ENCODE measurements around the gene CASP7.
"Not testable (repeated sequence)": the region's sequence is repeated elsewhere in the genome, so short reads cannot be mapped to it uniquely, and the experiment has no call there.

CASP7 gene

GRCh38 chr10:113765910-113766309 lies 86.2 kb downstream of the CASP7 start:
- H3K27me3 ChIP-seq (ENCODE audit: control insufficient read depth in 1 of 2, insufficient read depth in 2 of 2, low read length in 2 of 2), result no peaks in the 10 kb centered on the region

GRCh38 chr10:113767222-113767621 lies 87.5 kb downstream of the CASP7 start:
- Histone ChIP-seq H3K27ac (ENCODE audit: low read depth, low read length) (no peak overlapping the region), H3K36me3 (ENCODE audit: control insufficient read depth in 1 of 2, insufficient read depth in 2 of 2, low read length in 2 of 2) (peaks cover 15 to 17% of the 10 kb centered on the region in 2 donors), H3K9ac (ENCODE audit: low read depth in 1 of 2, low read length in 2 of 2) (no peak overlapping the region), H3K27me3 (ENCODE audit: control insufficient read depth in 1 of 2, insufficient read depth in 2 of 2, low read length in 2 of 2) (no peaks in the 10 kb centered on the region), H3K4me1 (ENCODE audit: control insufficient read depth in 1 of 2, insufficient read depth in 2 of 2, low read length in 2 of 2) (peaks cover 0 to 17% of the 10 kb centered on the region in 2 donors), H3K9me3 (ENCODE audit: control insufficient read depth in 1 of 2, low read length in 2 of 2) (peaks cover 0 to 7% of the 10 kb centered on the region in 2 donors), H3K4me3 (ENCODE audit: low read depth in 1 of 2, low read length in 2 of 2) (no peak overlapping the region)

More at GRCh38 chr10:113765910-113766309, 86.2 kb downstream of the CASP7 start:
- peaks cover 0 to 19% of the 10 kb centered on the region in 2 donors for H3K4me1 ChIP-seq (ENCODE audit: control insufficient read depth in 1 of 2, insufficient read depth in 2 of 2, low read length in 2 of 2)
- H3K27ac ChIP-seq (ENCODE audit: low read depth, low read length), result no peak overlapping the region
- peaks cover 0 to 7% of the 10 kb centered on the region in 2 donors for H3K9me3 ChIP-seq (ENCODE audit: control insufficient read depth in 1 of 2, low read length in 2 of 2)
- peak overlapping the region in 1 of 2 donors; percentile 28 for H3K9ac ChIP-seq (ENCODE audit: low read depth in 1 of 2, low read length in 2 of 2)
- no peak overlapping the region for H3K4me3 ChIP-seq (ENCODE audit: low read depth in 1 of 2, low read length in 2 of 2)
- peaks cover 12 to 15% of the 10 kb centered on the region in 2 donors for H3K36me3 ChIP-seq (ENCODE audit: control insufficient read depth in 1 of 2, insufficient read depth in 2 of 2, low read length in 2 of 2)

- Histone ChIP-seq H3K4me1 (ENCODE audit: control insufficient read depth in 1 of 2, insufficient read depth in 2 of 2, low read length in 2 of 2) (peaks cover 0 to 11% of the 10 kb centered on the region in 2 donors), H3K36me3 (ENCODE audit: control insufficient read depth in 1 of 2, insufficient read depth in 2 of 2, low read length in 2 of 2) (peaks cover 32 to 43% of the 10 kb centered on the region in 2 donors), H3K9ac (ENCODE audit: low read depth in 1 of 2, low read length in 2 of 2) (no peak overlapping the region), H3K27me3 (ENCODE audit: control insufficient read depth in 1 of 2, insufficient read depth in 2 of 2, low read length in 2 of 2) (no peaks in the 10 kb centered on the region), H3K9me3 (ENCODE audit: control insufficient read depth in 1 of 2, low read length in 2 of 2) (no peaks in the 10 kb centered on the region), H3K27ac (ENCODE audit: low read depth, low read length) (no peak overlapping the region), H3K4me3 (ENCODE audit: low read depth in 1 of 2, low read length in 2 of 2) (no peak overlapping the region)
Measured at GRCh38 chr10:113770346-113770745, 90.6 kb downstream of the CASP7 start.

- not testable (repeated sequence) for H3K9ac ChIP-seq (ENCODE audit: low read depth in 1 of 2, low read length in 2 of 2); H3K9me3 ChIP-seq (ENCODE audit: control insufficient read depth in 1 of 2, low read length in 2 of 2); H3K27me3 ChIP-seq (ENCODE audit: control insufficient read depth in 1 of 2, insufficient read depth in 2 of 2, low read length in 2 of 2); H3K27ac ChIP-seq (ENCODE audit: low read depth, low read length); H3K4me1 ChIP-seq (ENCODE audit: control insufficient read depth in 1 of 2, insufficient read depth in 2 of 2, low read length in 2 of 2); H3K4me3 ChIP-seq (ENCODE audit: low read depth in 1 of 2, low read length in 2 of 2)
- peaks cover 32 to 48% of the 10 kb centered on the region in 2 donors for H3K36me3 ChIP-seq (ENCODE audit: control insufficient read depth in 1 of 2, insufficient read depth in 2 of 2, low read length in 2 of 2)
Measured at GRCh38 chr10:113771131-113771530, 91.4 kb downstream of the CASP7 start.

- Histone ChIP-seq H3K27ac (ENCODE audit: low read depth, low read length) (no peak overlapping the region), H3K4me3 (ENCODE audit: low read depth in 1 of 2, low read length in 2 of 2) (no peak overlapping the region), H3K27me3 (ENCODE audit: control insufficient read depth in 1 of 2, insufficient read depth in 2 of 2, low read length in 2 of 2) (no peaks in the 10 kb centered on the region), H3K9ac (ENCODE audit: low read depth in 1 of 2, low read length in 2 of 2) (no peak overlapping the region), H3K4me1 (ENCODE audit: control insufficient read depth in 1 of 2, insufficient read depth in 2 of 2, low read length in 2 of 2) (no peaks in the 10 kb centered on the region), H3K36me3 (ENCODE audit: control insufficient read depth in 1 of 2, insufficient read depth in 2 of 2, low read length in 2 of 2) (peaks cover 23 to 52% of the 10 kb centered on the region in 2 donors), H3K9me3 (ENCODE audit: control insufficient read depth in 1 of 2, low read length in 2 of 2) (no peaks in the 10 kb centered on the region)
Measured at GRCh38 chr10:113775686-113776294, 96.1 kb downstream of the CASP7 start.

GRCh38 chr10:113776553-113776952 lies 96.8 kb downstream of the CASP7 start:
- no peak overlapping the region for H3K27ac ChIP-seq (ENCODE audit: low read depth, low read length)

More at GRCh38 chr10:113776553-113776952, 96.8 kb downstream of the CASP7 start:
- Histone ChIP-seq H3K36me3 (ENCODE audit: control insufficient read depth in 1 of 2, insufficient read depth in 2 of 2, low read length in 2 of 2) (peaks cover 24 to 54% of the 10 kb centered on the region in 2 donors), H3K4me1 (ENCODE audit: control insufficient read depth in 1 of 2, insufficient read depth in 2 of 2, low read length in 2 of 2) (no peaks in the 10 kb centered on the region), H3K4me3 (ENCODE audit: low read depth in 1 of 2, low read length in 2 of 2) (no peak overlapping the region), H3K9me3 (ENCODE audit: control insufficient read depth in 1 of 2, low read length in 2 of 2) (no peaks in the 10 kb centered on the region), H3K9ac (ENCODE audit: low read depth in 1 of 2, low read length in 2 of 2) (no peak overlapping the region), H3K27me3 (ENCODE audit: control insufficient read depth in 1 of 2, insufficient read depth in 2 of 2, low read length in 2 of 2) (no peaks in the 10 kb centered on the region)

Measured in duodenal mucosa (tissue), 2 donors.